Measurements from ENCODE around the gene L3MBTL4.

Gene L3MBTL4

DNA sequence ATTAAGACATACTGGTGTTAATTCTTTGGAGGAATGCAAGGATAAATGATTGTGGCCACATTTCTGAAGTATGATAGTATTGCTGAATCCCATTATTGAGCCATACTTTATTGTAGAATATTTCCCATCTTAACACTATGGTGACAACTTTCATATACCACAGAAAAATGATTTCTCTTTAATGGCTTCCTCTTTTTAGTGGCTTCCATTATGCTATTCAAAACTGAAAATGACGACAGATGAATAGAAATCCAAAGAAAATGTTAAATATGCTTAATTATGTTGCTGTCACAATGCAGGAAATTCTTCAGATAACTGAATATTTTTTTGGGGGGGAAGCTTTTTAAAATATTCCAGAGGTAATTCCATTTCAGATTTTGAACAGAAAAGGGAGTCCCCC, 430.5 kb downstream of the L3MBTL4 start:
- no peak for TF ChIP-seq TAF1 (IDR thresholded peaks at IDR 0.05; ENCODE audit: borderline replicate concordance, low read depth, low read length)
- TF ChIP-seq POLR2A (IDR thresholded peaks at IDR 0.05; ENCODE audit: low read depth, low read length), result no peak
- no peak for TF ChIP-seq POLR2AphosphoS5 (IDR thresholded peaks at IDR 0.05; ENCODE audit: low read depth, low read length)
- no peak for FAIRE-seq
- no peak for DNase-seq (ENCODE audit: insufficient read length)

DNA sequence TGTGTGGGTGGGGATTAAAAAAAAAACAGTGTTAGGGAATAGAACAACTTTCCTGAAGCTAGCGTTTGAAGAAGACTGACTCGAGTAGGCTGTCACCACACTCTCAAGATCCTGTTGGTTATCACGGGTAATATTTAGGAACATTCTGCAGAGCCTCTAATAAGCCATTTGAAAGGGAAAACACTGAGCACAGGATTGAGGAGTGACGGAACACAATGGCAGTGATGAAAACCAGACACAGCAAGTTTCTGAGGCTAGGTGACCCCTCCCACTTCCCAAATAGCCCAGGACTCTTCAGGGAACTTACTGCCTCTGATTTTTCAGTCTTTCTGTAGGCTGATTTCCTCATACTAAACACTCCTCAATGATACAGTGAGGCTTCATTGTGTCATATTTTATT, 431.2 kb downstream of the L3MBTL4 start:
- FAIRE-seq (no peak), DNase-seq (ENCODE audit: insufficient read length) (no peak)
- TF ChIP-seq POLR2AphosphoS5 (IDR thresholded peaks at IDR 0.05; ENCODE audit: low read depth, low read length), result no peak

DNA sequence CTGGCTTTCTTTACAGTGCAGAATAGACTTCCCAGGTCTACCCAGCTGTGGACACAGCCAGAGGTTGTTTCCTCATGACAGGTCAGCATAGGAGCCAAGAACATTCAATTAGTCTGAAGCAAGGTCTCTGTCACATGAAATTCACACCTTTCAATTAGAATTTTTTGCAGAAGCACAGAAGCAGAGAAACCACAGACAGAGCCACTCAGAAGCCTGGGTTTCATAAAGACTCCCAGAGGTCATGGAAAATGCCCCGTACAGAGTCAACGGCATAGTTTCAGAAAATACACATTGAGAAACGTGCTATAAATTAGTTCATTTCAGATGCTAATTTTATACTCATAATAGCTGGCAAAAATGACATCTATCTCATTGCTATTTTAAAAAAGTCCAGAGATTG, 432.4 kb downstream of the L3MBTL4 start:
- FAIRE-seq, result peak; percentile 63
- TF ChIP-seq POLR2A (IDR thresholded peaks at IDR 0.05; ENCODE audit: low read depth, low read length) (no peak), POLR2AphosphoS5 (IDR thresholded peaks at IDR 0.05; ENCODE audit: low read depth, low read length) (no peak), TAF1 (IDR thresholded peaks at IDR 0.05; ENCODE audit: borderline replicate concordance, low read depth, low read length) (no peak)
- DNase-seq (ENCODE audit: insufficient read length), result no peak

DNA sequence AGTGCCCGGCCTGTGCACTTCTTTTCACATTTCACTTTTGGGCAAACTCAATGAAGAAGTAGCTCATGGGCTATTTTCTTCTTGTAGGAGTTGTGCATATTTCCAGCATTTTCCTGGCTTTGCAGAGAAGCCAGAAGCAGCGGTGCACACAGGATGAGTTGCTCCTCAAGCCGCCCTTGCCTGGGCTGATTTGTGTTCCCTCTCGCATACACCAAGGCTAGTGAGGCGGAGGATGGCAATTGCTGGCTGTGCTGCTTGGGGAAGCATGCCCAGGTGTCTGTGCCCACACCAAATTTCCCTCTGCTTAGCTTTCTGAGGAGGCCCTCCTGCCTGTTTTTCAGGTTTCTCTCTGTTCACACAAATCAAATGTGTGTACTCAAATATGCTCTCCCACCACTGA, 434.0 kb downstream of the L3MBTL4 start:
- no peak for TF ChIP-seq POLR2A (IDR thresholded peaks at IDR 0.05; ENCODE audit: low read depth, low read length)
- no peak for TF ChIP-seq TAF1 (IDR thresholded peaks at IDR 0.05; ENCODE audit: borderline replicate concordance, low read depth, low read length)
- TF ChIP-seq POLR2AphosphoS5 (IDR thresholded peaks at IDR 0.05; ENCODE audit: low read depth, low read length), result no peak
- peak; percentile 72 for FAIRE-seq
- DNase-seq (ENCODE audit: insufficient read length), result no peak

DNA sequence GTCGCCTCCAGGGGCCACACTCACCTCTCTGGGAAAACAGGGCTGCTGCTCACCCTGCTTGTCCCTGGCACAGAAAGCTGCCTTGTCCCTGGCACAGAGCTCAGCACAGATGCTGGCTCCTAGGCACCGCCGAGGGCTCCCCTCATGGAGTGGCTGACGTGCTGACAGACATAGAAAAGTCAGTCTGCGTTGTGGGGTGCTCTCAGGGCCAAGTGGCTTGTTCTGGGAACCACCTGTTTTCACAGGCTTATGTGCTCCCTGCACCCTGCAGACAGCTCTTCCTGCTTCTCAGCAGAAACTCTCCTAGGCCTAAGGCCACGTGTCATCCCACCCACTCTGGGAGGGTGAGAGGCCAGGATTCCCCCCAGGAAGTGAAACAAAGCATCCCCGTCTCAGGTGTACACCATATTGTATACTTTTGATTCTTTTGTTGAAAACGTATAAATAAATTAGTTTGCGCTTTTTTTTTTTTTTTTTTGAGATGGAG, 434.7 kb downstream of the L3MBTL4 start:
- DNase-seq (ENCODE audit: insufficient read length), result no peak
- no peak for TF ChIP-seq POLR2AphosphoS5 (IDR thresholded peaks at IDR 0.05; ENCODE audit: low read depth, low read length)
- peak; percentile 62 for FAIRE-seq

DNA sequence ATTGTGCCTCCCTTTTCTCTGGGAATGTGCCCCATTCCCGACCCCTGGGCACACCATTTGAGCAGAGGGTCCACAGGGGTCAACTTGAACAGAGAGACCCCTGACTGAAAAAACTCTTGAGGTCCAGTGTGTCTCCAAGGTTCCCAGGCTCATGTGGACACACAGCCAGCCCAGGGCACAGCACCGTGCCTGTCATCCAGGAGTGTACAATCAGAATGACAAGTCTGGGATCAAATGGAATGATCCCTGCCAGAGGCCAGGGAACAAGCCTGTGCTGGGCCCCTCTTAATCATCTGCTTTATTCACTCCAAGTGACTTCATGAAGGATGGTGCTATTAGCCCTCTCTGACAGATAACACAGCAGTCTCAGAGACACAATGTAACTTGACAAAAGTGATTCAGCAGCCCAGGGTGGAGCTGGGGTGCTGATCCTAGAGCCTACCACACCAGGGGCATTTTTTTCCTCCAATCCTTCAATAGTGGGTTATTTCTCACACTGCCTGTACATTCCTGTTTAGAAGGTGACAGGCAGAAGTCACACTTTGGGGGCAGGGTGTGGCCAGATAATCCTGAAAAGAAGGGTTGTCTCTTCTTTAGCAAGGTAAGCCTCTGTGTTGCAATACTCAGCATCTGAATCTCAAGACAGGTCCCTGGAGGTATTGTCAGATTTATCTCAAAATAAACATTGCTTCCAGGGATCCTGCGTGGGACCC, 435.4 kb downstream of the L3MBTL4 start:
- no peak for TF ChIP-seq TAF1 (IDR thresholded peaks at IDR 0.05; ENCODE audit: borderline replicate concordance, low read depth, low read length)
- no peak for TF ChIP-seq POLR2AphosphoS5 (IDR thresholded peaks at IDR 0.05; ENCODE audit: low read depth, low read length)
- no peak for TF ChIP-seq POLR2A (IDR thresholded peaks at IDR 0.05; ENCODE audit: low read depth, low read length)
- FAIRE-seq, result no peak
- no peak for DNase-seq (ENCODE audit: insufficient read length)

DNA sequence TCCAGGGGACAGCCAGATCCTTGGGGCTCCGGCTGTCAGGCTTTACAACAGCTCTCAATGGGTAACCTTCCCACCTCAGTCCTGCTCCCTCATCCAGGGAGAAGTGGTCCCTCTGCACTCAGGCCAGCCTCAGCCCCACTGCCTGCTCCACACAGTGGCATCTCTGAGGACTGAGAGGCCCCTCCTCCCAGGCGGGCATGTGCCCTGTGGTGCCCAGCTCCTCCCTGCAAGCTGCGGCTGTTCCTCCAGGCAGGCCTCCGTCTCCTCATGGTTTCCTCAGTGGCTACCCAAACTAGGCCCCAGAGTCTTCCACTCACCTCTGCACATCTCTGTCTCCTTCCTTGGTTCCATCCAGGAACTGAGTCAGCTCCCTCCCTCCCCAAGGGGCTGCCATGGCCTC, 437.7 kb downstream of the L3MBTL4 start:
- DNase-seq (ENCODE audit: insufficient read length) (no peak), FAIRE-seq (peak; percentile 44)
- TF ChIP-seq TAF1 (IDR thresholded peaks at IDR 0.05; ENCODE audit: borderline replicate concordance, low read depth, low read length) (no peak), POLR2A (IDR thresholded peaks at IDR 0.05; ENCODE audit: low read depth, low read length) (no peak), POLR2AphosphoS5 (IDR thresholded peaks at IDR 0.05; ENCODE audit: low read depth, low read length) (no peak)

DNA sequence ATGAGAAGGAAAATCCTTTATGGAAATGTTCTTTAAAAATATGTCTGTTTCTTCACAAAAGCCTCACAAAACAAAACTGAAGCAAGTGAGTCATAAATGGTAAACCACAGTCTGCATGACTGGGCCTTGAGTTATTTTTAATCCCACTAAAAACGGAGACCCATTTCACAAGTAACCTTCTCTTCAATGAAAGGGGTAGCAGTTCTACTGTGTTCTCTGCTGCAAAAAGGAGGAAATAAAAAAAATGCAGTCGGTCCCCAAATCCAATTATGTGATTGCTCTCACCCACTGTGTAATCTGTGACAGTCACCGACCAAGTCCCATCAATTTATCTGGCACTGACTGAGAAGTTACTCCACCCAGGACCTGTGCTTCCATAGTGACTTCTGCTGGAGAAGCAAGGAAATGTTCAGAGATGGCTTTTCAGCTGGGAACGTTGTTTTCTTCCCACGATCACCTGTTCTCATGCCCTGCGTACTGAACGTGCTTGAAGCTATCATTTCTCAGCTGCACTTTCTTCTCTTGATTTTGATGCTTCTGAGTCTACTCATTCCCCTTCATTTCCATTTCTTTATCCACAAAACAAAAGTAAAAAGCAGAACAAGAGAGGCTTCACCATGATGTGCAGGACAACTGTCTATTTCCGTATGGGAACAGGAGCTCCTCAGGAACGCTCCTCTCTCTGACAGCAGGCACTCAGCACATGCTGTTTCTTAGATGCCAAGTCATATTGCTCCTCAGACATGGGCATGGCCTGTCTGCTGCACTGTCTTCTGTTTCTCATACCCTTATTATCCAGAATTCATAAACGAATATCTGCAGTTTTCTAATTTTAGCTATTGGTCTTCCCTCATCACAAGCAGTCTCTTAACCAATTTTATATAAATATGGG, 439.4 kb downstream of the L3MBTL4 start:
- DNase-seq (ENCODE audit: insufficient read length), result no peak
- FAIRE-seq, result peak; percentile 89
- TF ChIP-seq POLR2AphosphoS5 (IDR thresholded peaks at IDR 0.05; ENCODE audit: low read depth, low read length), result no peak

DNA sequence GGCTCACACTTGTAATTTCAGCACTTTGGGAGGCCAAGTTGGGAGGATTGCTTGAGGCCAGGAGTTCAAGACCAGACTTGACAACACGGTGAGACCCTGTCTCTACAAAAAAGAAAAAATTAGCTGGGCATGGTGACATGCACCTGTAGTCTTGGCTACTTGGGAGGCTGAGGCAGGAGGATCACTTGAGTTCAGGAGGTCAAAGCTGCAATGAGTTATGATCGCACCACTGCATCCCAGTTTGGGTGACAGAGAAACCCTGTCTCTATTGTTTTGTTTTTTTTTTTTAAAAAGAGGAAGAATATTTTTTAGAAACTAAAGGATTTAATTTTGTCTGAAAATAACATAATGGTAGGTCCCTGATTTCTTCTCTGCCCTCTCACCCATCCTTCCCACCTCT, 440.0 kb downstream of the L3MBTL4 start:
- no peak for TF ChIP-seq POLR2A (IDR thresholded peaks at IDR 0.05; ENCODE audit: low read depth, low read length)
- peak; percentile 51 for FAIRE-seq
- DNase-seq (ENCODE audit: insufficient read length), result no peak

DNA sequence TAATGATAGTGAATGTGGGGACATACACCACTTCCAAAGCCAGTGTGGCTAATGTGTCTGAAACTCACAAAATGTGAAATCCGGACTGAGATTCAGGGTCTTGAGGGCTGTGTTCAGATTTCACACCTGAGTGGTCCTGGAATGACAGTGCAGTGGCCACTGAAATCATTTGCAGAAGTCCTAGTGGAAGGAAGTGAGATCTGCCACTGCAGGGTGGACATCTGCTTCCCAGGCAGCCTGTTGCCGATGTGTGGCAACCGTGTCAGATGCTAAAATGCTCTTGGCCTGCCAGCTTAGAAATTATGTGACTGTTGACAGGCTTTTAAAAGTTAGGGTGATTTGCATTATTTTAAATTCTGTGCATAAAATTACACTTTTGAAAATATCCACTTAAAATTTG, 441.6 kb downstream of the L3MBTL4 start:
- TF ChIP-seq TAF1 (IDR thresholded peaks at IDR 0.05; ENCODE audit: borderline replicate concordance, low read depth, low read length) (no peak), POLR2AphosphoS5 (IDR thresholded peaks at IDR 0.05; ENCODE audit: low read depth, low read length) (no peak), POLR2A (IDR thresholded peaks at IDR 0.05; ENCODE audit: low read depth, low read length) (no peak)
- DNase-seq (ENCODE audit: insufficient read length), result no peak
- peak; percentile 17 for FAIRE-seq

DNA sequence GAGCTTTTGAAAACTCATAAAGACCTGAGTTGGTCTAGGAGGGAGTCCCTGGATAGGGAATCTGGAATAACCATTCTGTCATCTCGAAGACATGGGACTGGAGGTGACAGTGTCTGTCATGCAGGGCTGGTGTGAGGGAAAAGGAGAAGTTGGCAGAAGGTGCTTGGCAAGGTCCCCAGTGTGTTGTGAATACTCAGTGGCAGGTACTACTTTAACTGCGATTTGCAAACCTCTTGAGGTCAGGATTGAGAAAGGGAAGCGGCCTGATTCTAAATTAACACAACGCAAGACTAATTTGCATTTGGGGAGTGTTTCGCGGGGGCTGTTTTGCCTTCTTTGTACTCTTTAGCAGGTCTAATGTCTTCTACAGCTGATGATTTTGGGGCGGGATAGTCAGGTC, 442.4 kb downstream of the L3MBTL4 start:
- peak; percentile 62 for FAIRE-seq
- no peak for DNase-seq (ENCODE audit: insufficient read length)
- TF ChIP-seq POLR2A (IDR thresholded peaks at IDR 0.05; ENCODE audit: low read depth, low read length) (no peak), POLR2AphosphoS5 (IDR thresholded peaks at IDR 0.05; ENCODE audit: low read depth, low read length) (no peak), TAF1 (IDR thresholded peaks at IDR 0.05; ENCODE audit: borderline replicate concordance, low read depth, low read length) (no peak)

DNA sequence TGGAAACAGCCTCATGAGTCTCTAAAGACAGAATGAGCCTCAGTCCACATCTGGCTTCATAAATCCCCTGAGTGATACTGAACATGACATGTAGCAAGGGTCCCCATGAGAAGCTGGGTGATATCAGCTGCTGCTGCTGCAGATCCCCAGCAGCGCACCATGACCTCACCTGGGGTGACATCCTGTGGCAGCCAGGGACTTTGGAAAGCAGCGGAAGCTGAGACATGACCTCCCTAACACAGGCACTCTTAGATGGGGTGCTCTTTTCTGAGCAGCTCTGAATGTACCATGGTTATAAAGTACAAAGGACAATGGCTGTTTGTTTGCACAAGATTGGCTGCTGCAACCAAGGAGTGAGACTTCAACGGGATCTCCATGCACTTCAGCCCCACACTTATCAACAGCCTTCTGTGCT, 444.7 kb downstream of the L3MBTL4 start:
- TF ChIP-seq POLR2A (IDR thresholded peaks at IDR 0.05; ENCODE audit: low read depth, low read length), result no peak
- TF ChIP-seq TAF1 (IDR thresholded peaks at IDR 0.05; ENCODE audit: borderline replicate concordance, low read depth, low read length), result no peak
- no peak for TF ChIP-seq POLR2AphosphoS5 (IDR thresholded peaks at IDR 0.05; ENCODE audit: low read depth, low read length)
- no peak for FAIRE-seq
- no peak for DNase-seq (ENCODE audit: insufficient read length)

All from GM12892 (cell line).